K562 (cell line): ENCODE measurements around the gene CRAT. TPM values are rescaled to one million over a fixed set of nuclear protein-coding genes. Genes with fewer than 3 reads are reported as not detected.

Experiments used
- CHD4 ChIP-seq: fragments of 200-600 bp; sonication (generic); IDR thresholded peaks from 3 replicates; pipeline ENCODE4 v1.6.1; 2012; ENCODE audit warnings: low read depth, mild to moderate bottlenecking, mixed read lengths, low read length, inconsistent platforms; ENCODE audit not compliant: insufficient read depth, insufficient replicate concordance, poor library complexity, severe bottlenecking
- CREB1 ChIP-seq, 2 experiments: sonication (generic) in 1 of 2; formaldehyde crosslinking in 1 of 2; IDR thresholded peaks; 2 replicates each; pipeline versions ENCODE4 v1.6.1 to v1.8.0; 2012 to 2022; ENCODE audit warnings: inconsistent platforms in 1 of 2, mild to moderate bottlenecking in 1 of 2, missing genetic modification reagents in 1 of 2, moderate library complexity in 1 of 2
- CUX1 ChIP-seq: fragments of 200-800 bp; sonication (Bioruptor generic); IDR thresholded peaks from 2 replicates; pipeline ENCODE4 v1.6.1; 2016; ENCODE audit warnings: missing genetic modification characterization, missing compliant biosample characterization
- ESRRB ChIP-seq: fragments of 250-450 bp; sonication (Bioruptor Pico); IDR thresholded peaks from 2 replicates; pipeline ENCODE4 v1.5.0; 2020; ENCODE audit warnings: mild to moderate bottlenecking, moderate library complexity, borderline replicate concordance
- IFI16 ChIP-seq: fragments of 250-450 bp; sonication (Bioruptor Pico); IDR thresholded peaks from 2 replicates; pipeline ENCODE4 v2.1.2; 2022; ENCODE audit warnings: mild to moderate bottlenecking, inconsistent platforms
- IRF2 ChIP-seq: sonication (generic); formaldehyde crosslinking; IDR thresholded peaks from 2 replicates; pipeline ENCODE4 v1.8.1; 2022; ENCODE audit warnings: mild to moderate bottlenecking, missing genetic modification reagents
- PML ChIP-seq: IDR thresholded peaks from 2 replicates; pipeline ENCODE4 v1.6.1; 2012; ENCODE audit warnings: low read length, inconsistent platforms
- SRF ChIP-seq, 2 experiments: fragments of 250-450, 450-650 bp in 1 of 2; sonication (Bioruptor Pico) in 1 of 2; sonication (generic) in 1 of 2; formaldehyde crosslinking; IDR thresholded peaks; 2 replicates each; pipeline versions ENCODE4 v1.5.0 to v1.5.1; 2020 to 2022; ENCODE audit warnings: mild to moderate bottlenecking in 1 of 2, missing genetic modification reagents in 1 of 2
- TAL1 ChIP-seq: fragments of 450-650 bp; IDR thresholded peaks from 2 replicates; pipeline ENCODE4 v1.6.1; 2016; ENCODE audit warnings: mild to moderate bottlenecking
- ZC3H4 ChIP-seq: sonication (generic); formaldehyde crosslinking; IDR thresholded peaks from 2 replicates; pipeline ENCODE4 v1.9.0; 2021; ENCODE audit warnings: missing genetic modification reagents, borderline replicate concordance
- ZNF212 ChIP-seq: fragments of 450-650 bp; formaldehyde crosslinking; IDR thresholded peaks from 2 replicates; pipeline ENCODE4 v1.4.0; 2020; ENCODE audit warnings: mild to moderate bottlenecking
- ZNF512 ChIP-seq: IDR thresholded peaks from 2 replicates; pipeline ENCODE4 v1.6.1; 2016; ENCODE audit warnings: missing genetic modification characterization, missing compliant biosample characterization
- ZNF639 ChIP-seq, 2 experiments: fragments of 200-800 bp in 1 of 2; sonication (Bioruptor generic) in 1 of 2; sonication (generic) in 1 of 2; formaldehyde crosslinking in 1 of 2; IDR thresholded peaks in 1 of 2; conservative IDR thresholded peaks in 1 of 2; 2 replicates each; pipeline versions ENCODE4 v1.5.0 to v1.6.1; 2016 to 2020; ENCODE audit warnings: missing compliant biosample characterization in 1 of 2, missing genetic modification characterization in 1 of 2, missing genetic modification reagents in 1 of 2
- ZSCAN29 ChIP-seq: fragments of 450-650 bp; IDR thresholded peaks from 2 replicates; pipeline ENCODE4 v1.6.1; 2017
- polyA plus RNA-seq, 8 experiments: library from polyadenylated mRNA; depleted of rRNA in 4 of 8; stranded (reverse) in 5 of 8; unstranded in 3 of 8; fragments of >200 nt; fragmentation: Nextera tagmentation in 2 of 8; fragmentation: Illumina TruSeq in 1 of 8; extraction: Ambion mirVana in 2 of 8; extraction: Trizol in 1 of 8; gene quantifications; 2 replicates each; pipeline versions ENCODE4 v1.2.1 to v1.2.3, GENCODE V29; 2011 to 2014; ENCODE audit warnings: inconsistent platforms in 1 of 8, missing spikeins in 1 of 8
- total RNA-seq, 7 experiments: library from RNA; depleted of rRNA in 6 of 7; stranded (reverse); fragments of >200 nt in 6 of 7; fragmentation: Illumina TruSeq in 2 of 7; extraction: Trizol in 2 of 7; gene quantifications; 2 replicates each; pipeline versions ENCODE4 v1.2.1 to v1.2.3, GENCODE V29; 2011 to 2021; ENCODE audit warnings: low replicate concordance in 1 of 7
- TF ChIP-seq, protein P1 (sequence below): fragments of 200-800 bp; sonication (Bioruptor generic); IDR thresholded peaks from 2 replicates; pipeline ENCODE4 v1.6.1; 2017; ENCODE audit warnings: missing genetic modification characterization, missing compliant biosample characterization

CRAT gene
- total and polyA plus RNA-seq, 9 of the 15 experiments (the other 6 are each of a cell fraction or from before 2014, with no cell fraction given): 0.20 to 13.8 (median 5.4) TPM

DNA sequence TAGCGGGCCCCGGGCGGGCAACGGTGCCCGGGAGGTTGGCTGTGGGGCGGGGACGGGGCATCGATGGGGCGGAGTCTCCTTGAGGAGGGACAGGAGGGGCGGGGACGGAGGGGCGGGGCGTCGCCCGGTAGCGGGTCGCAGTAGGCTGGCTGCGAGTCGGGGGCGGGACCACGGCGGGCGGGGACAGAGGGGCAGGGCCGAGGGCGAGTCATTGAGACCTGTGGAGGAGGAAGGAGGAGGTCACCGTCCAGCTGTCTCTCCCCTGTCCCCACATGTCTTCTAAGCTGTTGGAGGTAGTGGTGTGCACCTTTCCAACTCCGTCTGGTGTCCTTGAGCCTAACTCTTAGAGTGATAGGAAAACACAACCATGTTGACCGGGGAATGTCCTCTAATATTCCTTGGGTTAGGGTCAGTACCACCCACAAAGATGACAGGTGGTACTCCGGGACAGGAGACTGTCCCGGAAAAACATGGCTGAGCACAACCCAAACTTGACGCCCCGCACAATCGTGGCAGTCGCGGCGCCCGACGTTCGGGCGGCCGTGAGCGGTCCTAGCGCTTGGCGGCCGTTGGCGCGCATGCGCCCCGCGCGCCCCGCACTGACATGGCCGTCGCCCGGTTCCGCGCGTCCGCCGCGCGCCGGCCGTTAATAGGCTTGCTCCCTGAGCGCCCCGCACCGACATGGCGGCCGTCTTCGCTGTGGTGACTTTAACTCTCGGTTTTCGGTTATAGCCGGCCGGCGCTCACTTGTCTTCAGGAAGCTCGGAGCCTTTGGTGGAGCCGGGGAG, at the start of gene CRAT, which contains the start of gene PTPA (continued):
- TF ChIP-seq PML (peak; percentile 89), ZC3H4 (CRISPR knock-in tag) (no peak), ESRRB (CRISPR knock-in tag) (no peak), CUX1 (CRISPR knock-in tag) (no peak), ZNF512 (tag) (no peak), IFI16 (no peak), IRF2 (CRISPR knock-in tag) (no peak), CREB1 (IDR thresholded peaks at IDR 0.05) (peak; percentile 63; the same call in 1 of the 2 replicates), CREB1 (CRISPR knock-in tag; IDR thresholded peaks at IDR 0.05) (no peak), ZNF212 (CRISPR knock-in tag) (0 out of 2 replicates have a peak, but pooled peaks have one; percentile 62), TAL1 (no peak), CHD4 (no peak), ZSCAN29 (no peak), ZNF639 (CRISPR knock-in tag; conservative IDR thresholded peaks at IDR 0.05 in 1 of 2, IDR thresholded peaks at IDR 0.05 in 1 of 2) (peak in 1 of 2 experiments; percentile 48; a peak in 1 of 4 replicates), SRF (CRISPR knock-in tag; IDR thresholded peaks at IDR 0.05) (no peak; a peak in 1 of 4 replicates)
- TF ChIP-seq, protein P1, sequence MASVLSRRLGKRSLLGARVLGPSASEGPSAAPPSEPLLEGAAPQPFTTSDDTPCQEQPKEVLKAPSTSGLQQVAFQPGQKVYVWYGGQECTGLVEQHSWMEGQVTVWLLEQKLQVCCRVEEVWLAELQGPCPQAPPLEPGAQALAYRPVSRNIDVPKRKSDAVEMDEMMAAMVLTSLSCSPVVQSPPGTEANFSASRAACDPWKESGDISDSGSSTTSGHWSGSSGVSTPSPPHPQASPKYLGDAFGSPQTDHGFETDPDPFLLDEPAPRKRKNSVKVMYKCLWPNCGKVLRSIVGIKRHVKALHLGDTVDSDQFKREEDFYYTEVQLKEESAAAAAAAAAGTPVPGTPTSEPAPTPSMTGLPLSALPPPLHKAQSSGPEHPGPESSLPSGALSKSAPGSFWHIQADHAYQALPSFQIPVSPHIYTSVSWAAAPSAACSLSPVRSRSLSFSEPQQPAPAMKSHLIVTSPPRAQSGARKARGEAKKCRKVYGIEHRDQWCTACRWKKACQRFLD (CRISPR knock-in tag): no peak; the same call in 1 of the 2 replicates
